GM21515 (cell line): ENCODE data around the gene CNPY1.
"Not testable (repeated sequence)": the region's sequence is repeated elsewhere in the genome, so short reads cannot be mapped to it uniquely, and the experiment has no call there.

Source experiments
- ATAC-seq: cut with Tn5 transposase; IDR thresholded peaks from one replicate; pipeline ENCODE4 v1.9.1; 2021; ENCODE audit not compliant: unreplicated experiment

The CNPY1 gene

DNA sequence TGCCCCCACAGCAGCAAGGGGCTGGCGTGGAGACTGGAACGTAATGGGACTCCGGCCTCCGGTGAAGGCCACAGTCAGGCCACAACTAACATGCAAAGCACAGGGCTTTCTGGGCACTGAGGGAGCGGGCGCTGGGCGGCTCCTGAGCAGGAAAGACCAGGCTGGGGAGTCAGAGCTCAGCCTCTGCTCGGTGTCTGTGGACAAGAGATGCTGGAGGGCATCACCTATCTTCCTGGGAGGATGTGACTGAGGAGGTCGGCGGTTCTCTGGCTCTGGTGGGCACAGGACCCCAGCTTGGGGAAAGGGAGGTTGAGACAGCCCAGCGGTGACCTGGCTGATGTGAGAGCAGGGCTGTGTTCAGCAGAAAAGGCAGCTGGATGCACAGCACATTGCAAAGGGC lies 11.7 kb downstream of the CNPY1 start:
- ATAC-seq, result no peak

DNA sequence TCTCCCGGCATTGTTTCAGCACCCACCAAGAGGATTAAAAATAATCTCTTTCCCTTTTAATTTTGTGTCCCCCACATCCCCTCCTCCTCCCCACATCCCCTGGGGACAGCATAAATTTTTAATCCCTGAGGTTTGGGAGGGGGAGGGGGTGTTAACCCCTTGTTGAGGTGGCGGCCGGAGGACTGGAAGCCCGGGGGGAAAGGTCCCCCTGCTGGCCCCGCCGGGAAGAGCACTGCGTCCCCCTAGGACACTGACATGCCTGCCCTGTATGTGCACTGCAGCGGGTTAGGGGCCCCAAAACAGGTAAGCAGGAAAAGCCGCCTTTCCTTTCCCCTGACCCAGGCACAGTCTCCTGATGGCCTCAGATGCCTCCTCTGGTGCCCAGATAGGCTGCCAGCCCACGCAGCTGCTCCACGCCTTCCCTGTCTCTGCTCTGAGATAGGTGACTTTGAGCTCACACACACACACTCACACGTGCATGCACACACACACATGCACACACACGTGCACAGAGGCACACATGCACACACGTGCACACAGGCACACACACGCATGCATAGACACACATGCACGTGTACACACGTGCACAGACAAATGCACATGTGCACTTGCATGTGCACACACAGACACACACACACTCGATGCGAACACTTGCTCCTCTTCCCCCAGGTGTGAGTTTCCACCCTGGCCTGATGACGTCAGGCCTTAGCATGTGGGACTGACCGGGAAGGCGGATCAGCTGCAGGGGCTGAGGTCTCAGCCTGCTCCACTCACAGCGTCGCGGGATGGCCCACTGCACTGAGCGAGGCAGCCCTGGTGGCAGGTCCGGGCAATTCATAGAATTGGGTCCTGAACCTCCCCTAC lies 12.3 kb downstream of the CNPY1 start:
- ATAC-seq, result no peak

DNA sequence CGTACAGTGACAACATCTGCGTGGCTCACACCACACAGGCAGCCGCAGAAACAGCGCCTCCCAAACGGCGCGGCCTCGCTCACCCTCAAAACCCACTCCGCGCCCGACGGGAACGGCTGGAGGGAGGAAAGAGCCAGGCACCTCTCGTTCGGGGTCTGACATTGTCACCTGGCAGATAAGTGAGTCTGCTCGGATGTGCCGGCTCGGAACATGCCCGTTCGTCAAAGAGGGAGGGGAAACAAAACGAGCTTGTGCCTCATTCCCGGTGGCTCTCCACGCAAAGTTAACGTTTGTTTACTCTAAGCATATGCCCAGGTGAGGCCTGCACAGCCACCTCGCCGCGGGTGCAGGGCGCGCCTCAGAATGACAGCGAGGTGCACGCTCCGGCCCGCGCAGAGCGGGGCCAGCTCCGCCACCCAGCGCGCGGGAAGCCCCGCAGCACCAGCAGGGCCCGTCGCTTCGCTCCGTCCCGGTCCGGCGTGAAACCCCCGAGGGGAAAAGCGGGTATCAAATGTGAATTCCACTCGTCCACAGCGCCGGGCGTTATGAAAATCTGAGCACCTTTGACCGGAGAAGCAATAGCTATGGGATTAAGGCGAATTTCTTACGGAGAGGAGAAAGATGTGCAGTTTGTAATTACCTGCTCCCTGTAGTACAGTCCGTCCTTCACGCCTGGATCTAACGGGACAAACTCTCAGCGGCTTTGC lies 13.1 kb downstream of the CNPY1 start:
- no peak for ATAC-seq

DNA sequence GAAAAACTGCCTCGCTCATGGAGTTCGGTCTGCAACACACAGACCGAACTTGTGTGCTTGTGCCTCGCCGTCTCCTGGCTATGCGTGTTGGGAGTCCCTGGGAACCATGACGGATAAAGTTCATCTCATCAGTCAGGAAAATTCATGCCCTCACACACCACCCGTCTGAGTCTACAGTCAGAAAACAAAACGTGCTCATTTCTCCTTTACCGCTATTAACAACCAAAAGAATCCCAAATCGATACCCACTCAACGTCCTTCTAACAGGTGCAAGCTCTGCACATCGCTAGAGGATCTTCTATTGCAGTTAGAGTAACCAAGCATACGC lies 13.6 kb downstream of the CNPY1 start:
- ATAC-seq, result no peak

DNA sequence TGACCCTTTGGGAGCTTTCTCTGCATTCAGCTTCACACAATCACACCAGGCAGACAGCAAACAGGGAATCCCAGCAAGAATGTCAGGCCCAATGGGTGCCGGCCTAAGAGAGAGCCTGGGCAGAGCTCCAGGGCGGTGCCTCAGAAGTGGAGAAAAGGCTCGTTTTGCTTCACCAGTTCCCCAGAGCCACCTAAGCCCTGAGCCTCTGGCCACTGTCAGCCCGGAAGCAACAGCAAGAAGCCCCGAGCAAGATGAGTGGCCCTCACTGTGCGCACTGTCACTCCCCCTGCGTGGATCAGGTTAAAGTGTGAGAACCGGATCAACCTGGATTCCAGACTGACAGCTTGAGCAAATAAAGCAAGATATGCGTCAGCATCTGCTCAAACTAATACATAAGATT lies 14.7 kb downstream of the CNPY1 start:
- no peak for ATAC-seq

DNA sequence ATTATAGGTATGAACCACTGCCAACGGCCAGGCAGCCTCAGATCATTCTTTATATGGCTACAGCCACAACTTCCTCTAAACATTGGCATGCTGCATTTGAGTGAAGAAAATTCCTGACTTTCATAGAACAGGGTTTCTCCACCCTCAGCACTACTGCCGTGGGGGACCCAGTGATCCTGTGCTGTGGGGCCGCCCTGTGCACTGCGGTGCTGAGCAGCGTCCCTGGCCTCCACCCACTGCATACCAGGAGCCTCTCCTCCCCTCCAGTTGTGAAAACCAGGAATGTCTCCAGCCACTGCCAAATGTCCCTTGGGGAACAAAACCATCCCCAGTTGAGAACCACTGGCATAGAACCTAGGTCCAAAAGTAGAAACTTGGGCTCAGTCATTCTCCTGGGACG lies 15.8 kb downstream of the CNPY1 start:
- no peak for ATAC-seq

DNA sequence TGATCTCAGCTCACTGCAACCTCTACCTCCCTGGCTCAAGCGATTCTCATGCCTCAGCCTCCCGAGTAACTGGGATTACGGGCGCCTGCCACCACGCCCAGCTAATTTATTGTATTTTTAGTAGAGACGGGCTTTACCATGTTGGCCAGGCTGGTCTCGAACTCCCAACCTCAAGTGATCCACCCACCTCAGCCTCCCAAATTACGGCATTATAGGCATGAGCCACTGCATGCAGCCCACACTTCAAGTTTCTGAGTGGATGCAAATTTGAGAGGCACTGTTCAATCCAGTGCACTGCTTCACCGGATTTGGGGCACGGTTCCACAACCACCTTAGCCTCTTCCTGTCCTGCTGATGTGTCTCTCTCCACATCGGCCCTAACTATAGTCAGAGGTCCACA lies 16.5 kb downstream of the CNPY1 start:
- ATAC-seq, result no peak

DNA sequence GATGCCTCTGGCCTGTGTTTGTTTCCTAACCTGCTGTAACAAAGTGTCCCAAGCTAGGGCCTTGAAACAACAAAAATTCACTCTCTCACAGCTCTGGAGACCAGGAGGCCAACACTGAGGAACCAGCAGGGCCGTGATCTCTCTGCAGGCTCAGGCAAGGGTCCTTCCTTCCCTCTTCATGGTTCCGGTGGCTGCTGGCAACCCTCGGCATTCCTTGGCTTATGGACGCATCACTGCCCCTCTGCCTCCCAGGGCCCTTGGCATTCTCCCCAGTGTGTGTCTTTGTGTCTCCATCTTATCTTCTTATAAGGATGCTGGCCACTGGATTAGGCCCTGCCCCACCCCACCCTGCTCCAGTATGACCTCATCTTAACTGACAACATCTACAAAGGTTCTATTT lies 17.0 kb downstream of the CNPY1 start:
- no peak for ATAC-seq

DNA sequence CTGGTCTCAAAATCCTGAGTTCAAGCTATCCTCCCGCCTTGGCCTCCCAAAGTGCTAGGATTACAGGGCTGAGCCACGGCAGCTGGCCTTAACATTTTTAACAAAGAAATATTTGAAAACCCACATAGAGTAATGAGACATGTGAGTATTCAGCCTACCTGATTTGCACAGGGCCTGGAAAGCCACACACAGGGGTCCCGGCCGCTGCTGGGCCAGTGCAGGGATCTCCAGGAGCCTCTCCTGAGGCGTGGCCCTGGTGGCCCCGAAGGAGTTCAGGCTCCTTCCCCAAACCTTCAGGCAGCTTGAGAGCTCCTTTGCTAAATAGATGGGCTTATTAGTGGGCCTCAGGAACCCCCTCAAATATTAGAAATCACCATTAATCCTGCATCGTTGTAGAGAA lies 18.7 kb downstream of the CNPY1 start:
- no peak for ATAC-seq

DNA sequence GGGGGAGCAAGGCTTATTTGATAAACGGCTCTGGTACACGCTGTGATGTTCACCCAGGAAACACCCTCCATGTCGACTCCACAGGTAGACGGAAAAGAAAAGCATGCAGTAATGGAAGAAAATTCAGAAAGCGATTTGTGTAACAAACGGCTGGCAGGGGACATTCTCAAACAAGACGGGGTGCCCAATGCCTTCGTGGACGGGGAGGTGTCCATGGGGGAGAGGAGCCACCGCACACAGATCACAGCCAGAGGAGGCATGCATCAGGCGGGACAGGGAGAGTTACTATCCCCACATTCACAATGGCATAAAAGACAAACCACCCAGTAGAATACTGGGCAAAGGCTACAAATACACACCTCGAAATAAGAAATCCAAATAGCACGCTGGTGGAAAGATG lies 20.1 kb downstream of the CNPY1 start:
- no peak for ATAC-seq

DNA sequence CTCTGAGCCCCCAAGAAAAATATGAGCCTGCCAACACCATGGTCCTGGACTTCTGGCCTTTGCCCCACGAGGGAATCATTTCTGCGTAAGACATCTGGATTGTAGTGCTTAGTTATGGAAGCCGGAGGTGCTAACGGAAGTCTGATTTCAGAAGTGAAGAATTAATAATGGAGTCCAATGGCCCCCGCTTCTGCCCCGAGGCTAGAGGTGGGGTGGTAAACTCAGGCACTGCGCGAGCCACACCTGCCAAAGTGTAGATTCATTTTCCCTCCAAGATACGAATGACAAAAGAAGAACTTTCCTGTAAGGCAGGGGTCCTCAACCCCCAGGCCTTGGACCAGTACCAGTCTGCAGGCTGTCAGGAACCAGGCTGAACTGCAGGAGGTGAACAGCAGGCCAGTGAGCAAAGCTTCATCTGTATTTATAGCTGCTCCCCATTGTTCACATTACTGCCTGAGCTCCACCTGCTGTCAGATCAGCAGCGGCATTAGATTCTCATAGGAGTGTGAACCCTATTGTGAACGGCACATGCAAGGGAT lies 22.3 kb downstream of the CNPY1 start:
- no peak for ATAC-seq

DNA sequence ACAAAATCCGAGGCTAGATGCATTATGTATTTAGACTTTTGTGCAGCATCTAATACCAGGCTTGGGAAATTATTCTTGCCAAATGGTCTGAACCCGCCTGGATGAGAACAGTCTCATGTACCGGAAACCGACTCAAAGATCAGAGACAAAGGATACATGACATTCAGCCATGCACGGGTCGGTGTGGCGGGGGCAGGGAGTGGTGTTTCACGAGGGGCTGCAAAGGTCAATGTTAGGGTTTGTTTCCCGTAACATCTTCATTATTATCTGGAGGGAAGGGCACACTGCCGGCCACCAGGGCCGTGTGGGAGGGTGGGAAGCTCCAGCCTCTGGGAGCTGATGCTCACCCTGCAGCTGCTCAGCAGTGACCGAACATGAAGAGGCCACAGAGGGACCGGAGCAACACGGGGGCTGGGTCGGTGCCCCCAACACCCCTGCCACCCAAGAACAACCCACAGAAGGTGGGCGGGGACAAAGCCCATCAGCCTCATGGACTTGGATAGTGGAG lies 23.1 kb downstream of the CNPY1 start:
- no peak for ATAC-seq

DNA sequence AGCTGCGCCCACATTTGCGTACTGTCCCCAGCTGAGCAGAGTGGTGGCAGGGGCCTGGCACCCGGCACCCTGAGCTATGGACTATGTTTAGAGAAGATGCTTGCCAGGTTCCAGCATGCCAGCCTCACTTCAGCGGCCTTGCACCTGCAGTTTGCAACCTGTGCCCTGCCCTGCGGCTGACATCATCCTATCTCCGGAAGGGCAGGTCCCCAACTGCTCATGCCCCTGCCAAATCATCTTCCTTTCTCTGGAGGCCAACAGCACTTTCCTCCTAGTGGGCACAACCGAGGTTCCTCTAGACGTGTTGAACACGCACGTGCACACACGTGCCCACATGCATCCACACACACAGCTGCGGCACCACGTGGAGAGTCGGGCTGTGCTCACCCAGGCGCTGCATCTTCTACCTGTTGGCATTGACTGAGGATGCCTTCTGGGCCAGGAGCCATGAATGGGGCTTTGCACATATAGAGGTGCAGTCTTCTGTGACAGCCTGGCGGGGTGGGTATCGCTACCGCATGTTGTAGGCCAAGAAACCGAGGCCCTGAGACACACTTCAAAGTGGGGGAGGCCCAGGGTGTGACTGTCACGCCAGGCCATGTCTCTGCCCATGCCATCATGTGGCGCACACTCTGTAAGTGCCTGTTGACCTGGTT lies 24.5 kb downstream of the CNPY1 start:
- ATAC-seq, result no peak

DNA sequence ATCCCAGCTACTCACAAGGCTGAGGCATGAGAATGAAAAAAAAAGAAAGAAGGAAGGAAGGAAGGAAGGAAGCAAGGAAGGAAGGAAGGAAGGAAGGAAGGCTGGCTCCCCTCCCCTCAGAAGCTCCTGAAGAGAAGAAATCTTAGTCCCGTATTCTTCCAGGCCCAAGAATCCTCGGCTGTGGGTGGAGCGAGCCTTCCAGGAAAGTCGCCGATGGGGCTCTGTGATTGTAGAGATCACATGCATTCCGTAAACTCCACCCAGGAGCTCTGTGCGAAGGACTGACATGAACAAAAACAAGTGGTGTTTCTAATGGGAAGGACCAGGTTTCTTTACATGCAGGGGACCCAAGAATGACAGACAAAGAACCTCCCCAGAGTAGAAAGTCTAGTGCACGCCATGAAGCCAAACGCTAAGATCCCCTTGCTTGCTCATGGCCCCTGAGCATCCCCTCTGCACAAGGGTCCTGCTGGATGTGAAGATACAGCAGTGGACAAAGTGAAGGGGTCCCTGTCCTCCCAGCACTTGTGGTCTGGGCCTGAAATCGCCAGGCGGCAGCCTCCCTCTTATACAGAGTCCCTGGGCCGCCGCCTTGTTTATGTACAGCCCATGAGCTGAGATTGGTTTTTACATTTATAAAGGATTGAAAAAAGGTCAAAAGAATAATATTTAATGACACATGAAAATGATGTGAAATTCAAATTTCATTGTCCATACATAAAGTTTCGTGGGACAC lies 25.2 kb downstream of the CNPY1 start:
- ATAC-seq, result no peak

DNA sequence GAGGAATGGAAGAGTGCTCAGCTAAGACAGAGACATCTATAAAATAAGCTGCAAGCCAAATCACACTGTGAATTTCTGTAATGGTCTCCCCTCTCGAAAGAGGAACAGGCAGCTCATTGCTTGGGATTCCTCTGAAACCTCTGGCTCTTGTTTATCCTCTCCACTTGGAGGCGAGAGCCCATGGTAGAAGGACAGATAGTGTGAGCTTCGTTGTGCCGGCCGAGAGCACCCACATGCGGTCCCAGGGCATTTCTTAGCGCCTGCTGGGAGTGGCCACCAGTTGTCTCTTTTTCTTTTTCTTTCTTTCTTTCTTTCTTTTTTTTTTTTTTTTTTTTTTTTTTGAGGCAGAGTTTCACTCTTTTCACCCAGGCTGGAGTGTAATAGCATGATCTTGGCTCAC lies 26.2 kb downstream of the CNPY1 start:
- ATAC-seq, result no peak

DNA sequence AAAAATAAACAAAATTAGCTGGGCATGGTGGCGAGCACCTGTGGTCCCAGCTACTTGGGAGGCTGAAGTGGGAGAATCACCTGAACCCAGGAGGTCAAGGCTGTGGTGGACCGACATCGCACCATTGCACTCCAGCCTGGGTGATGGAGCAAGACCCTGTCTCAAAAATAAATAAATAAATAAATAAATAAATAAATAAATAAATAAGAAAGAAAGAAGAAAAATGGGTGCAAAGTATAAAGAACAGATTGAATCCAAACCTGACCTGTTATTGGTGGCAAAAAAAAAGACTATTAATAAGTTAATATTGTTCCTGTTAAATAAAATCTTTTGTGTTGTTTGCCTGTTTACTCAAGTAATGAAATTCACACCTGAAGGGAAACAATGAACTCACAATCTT lies 27.0 kb downstream of the CNPY1 start:
- ATAC-seq, result not testable (repeated sequence)

DNA sequence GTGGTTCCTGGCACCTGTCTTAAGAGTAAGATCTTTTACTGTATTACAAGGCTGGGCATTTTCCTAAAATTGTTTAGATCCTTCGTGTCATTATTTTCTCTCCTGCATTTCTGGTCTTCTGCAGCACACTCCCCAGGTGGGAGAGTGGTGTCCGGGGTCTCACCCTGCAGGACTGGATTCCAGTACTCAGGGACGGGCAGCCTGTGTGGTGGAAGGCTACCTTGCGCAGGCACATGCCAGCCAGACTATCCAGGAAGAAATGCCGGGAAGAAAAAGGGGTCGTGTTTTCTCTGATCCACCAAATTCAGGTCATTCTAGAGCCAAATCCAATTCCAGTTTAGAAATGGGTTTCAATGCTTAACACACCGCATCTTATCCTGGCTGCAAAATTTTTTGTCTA lies 27.7 kb downstream of the CNPY1 start:
- no peak for ATAC-seq

DNA sequence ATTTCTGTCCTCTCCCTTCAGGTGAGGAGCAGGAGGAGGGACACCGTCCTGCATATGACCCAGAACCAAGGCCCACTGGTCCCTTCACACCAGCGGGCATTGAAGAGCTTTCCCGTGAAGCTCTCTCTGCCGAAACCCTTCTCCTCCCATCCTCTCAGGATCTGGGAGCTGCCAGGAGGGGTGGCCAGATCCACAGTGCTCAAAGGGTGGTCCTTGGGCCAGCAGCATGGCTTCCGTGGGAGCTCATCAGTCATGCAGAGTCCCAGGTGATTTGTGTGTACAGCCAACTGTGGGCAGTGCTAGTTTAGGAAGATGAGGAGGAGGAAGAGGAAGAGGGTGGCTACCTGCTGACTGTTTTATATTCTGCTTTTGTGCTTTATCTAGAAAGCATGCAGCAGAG lies 28.4 kb downstream of the CNPY1 start:
- no peak for ATAC-seq

DNA sequence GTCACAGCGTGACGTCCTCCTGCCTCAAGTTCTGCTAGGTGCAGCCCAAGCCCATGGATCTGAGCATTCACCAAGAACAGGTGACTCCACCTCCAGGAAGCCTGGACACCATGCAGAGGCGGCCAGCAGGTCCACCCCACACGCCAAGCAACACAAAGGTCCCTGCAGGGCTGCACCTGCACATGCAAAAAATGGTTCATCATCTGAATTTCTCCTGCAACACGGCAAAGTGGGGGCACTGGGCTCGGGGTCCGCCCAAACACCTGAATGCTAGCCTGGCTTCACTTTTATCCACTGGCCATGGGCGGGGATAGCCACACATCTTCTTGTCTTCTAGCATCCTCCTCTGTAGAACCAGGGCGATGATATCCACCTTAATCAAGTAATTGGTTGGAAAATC lies 28.9 kb downstream of the CNPY1 start:
- ATAC-seq, result no peak

DNA sequence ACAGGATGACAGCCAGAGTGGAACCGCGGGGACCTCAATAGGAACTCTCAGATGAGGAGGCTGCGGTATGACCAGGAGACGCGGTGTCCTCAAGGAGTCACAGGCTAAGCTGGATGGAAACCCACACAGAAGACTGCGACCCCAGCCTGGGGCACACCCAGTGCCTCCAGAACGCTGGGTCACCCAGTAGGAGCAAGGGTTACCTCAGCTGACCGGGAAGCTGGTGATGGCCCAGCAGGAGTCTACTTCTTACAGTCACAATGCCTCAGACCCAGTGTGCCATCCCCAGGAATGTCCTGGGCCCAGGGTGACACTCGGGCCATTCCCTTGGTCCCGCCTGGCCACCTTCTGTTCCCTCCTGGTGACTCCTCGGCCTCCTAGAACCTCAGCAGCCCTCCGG lies 29.9 kb downstream of the CNPY1 start:
- ATAC-seq, result no peak

DNA sequence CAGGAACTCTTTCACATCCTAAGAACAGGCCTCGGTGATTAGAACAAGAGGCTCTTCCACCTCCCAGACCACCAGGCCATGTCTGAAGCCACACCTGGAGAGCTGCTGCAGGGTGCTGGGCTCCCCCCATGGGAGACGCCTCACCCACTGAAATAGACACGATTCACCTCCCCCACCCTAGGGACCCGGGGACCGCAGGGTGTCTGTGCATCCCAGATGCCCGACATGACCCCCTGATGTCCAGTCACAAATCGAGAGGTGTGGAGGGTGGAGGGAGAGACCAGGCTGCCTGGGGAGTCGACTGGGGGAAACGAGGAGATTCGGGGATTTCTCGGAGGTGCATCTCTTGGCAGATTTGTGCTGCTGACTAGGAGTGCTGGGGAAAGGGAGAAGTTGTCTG lies 31.0 kb downstream of the CNPY1 start:
- no peak for ATAC-seq
